Right renal pelvis (tissue), 4 donors: ENCODE measurements around the gene VPS26C. TPM values are rescaled to one million over a fixed set of nuclear protein-coding genes. Genes with fewer than 3 reads are reported as not detected.

Source experiments
- DNase-seq, 4 donors: peaks; one replicate each; pipeline ENCODE4 v3.0.0-alpha.2; 2013; ENCODE audit warnings: low read depth in 4 of 4, low spot score in 3 of 4, missing footprints in 1 of 4
- polyA plus RNA-seq, 4 donors: library from polyadenylated mRNA; unstranded; fragments of 120-200 nt; gene quantifications; one replicate each; pipeline ENCODE4 v1.2.1, GENCODE V29; 2013; ENCODE audit not compliant: insufficient read length in 4 of 4

Gene VPS26C
- polyA plus RNA-seq, 4 donors: 40.9 to 46.7 (median 45.3) TPM

GRCh38 chr21:37207441-37208009, 59.6 kb downstream of the VPS26C start:
- no peak for DNase-seq

- DNase-seq: no peak
Measured at GRCh38 chr21:37206496-37206895, 60.6 kb downstream of the VPS26C start.

GRCh38 chr21:37204580-37204979, 62.6 kb downstream of the VPS26C start:
- DNase-seq: no peak

- no peak for DNase-seq
Measured at GRCh38 chr21:37202221-37203110, 64.7 kb downstream of the VPS26C start.

- DNase-seq: no peak
Measured at GRCh38 chr21:37200641-37201480, 66.3 kb downstream of the VPS26C start.

GRCh38 chr21:37199057-37199924, 67.8 kb downstream of the VPS26C start:
- DNase-seq: no peak

GRCh38 chr21:37197746-37198145, 69.4 kb downstream of the VPS26C start:
- DNase-seq: no peak

- no peak for DNase-seq
Measured at GRCh38 chr21:37196847-37197246, 70.3 kb downstream of the VPS26C start.

- DNase-seq: no peak
Measured at GRCh38 chr21:37195610-37196009, 71.5 kb downstream of the VPS26C start.

- no peak for DNase-seq
Measured at GRCh38 chr21:37195059-37195458, 72.1 kb downstream of the VPS26C start.

- DNase-seq: no peak
Measured at GRCh38 chr21:37193676-37194075, 73.5 kb downstream of the VPS26C start.

GRCh38 chr21:37193006-37193405, 74.1 kb downstream of the VPS26C start:
- no peak for DNase-seq

GRCh38 chr21:37192019-37192418, 75.1 kb downstream of the VPS26C start:
- no peak for DNase-seq

- DNase-seq: no peak
Measured at GRCh38 chr21:37188825-37189224, 78.3 kb downstream of the VPS26C start.

- DNase-seq: no peak
Measured at GRCh38 chr21:37186983-37187382, 80.2 kb downstream of the VPS26C start.

GRCh38 chr21:37184784-37185593, 82.1 kb downstream of the VPS26C start:
- DNase-seq: no peak

- no peak for DNase-seq
Measured at GRCh38 chr21:37183749-37184148, 83.4 kb downstream of the VPS26C start.

GRCh38 chr21:37182222-37182621, 84.9 kb downstream of the VPS26C start:
- no peak for DNase-seq

GRCh38 chr21:37181059-37181458, 86.1 kb downstream of the VPS26C start:
- no peak for DNase-seq
